ENCODE measurements around the gene GRAMD1C. TPM values are rescaled to one million over a fixed set of nuclear protein-coding genes. Genes with fewer than 3 reads are reported as not detected.

GRAMD1C gene
- total and polyA plus RNA-seq, 2 of the 13 experiments (the other 11 are each of a cell fraction or from before 2014, with no cell fraction given): 0.45 TPM; not detected in 1

GRCh38 chr3:113947372-113948014 lies 108.9 kb downstream of the GRAMD1C start, which contains the start of gene ZDHHC23 (continued):
- TF ChIP-seq ZNF646 (CRISPR knock-in tag; IDR thresholded peaks at IDR 0.05) (no peak), FOXO1 (CRISPR knock-in tag; IDR thresholded peaks at IDR 0.05) (no peak), TMF1 (CRISPR knock-in tag; IDR thresholded peaks at IDR 0.05; ENCODE audit: low read depth) (no peak), E2F2 (CRISPR knock-in tag; IDR thresholded peaks at IDR 0.05; ENCODE audit: borderline replicate concordance) (no peak), ZNF33B (CRISPR knock-in tag; IDR thresholded peaks at IDR 0.05) (no peak), NFAT5 (CRISPR knock-in tag; IDR thresholded peaks at IDR 0.05) (no peak), LRRFIP1 (CRISPR knock-in tag; conservative IDR thresholded peaks at IDR 0.05) (no peak), ELF1 (CRISPR knock-in tag; IDR thresholded peaks at IDR 0.05) (no peak), ZNF317 (CRISPR knock-in tag; IDR thresholded peaks at IDR 0.05) (no peak), ZFP41 (CRISPR knock-in tag; IDR thresholded peaks at IDR 0.05; ENCODE audit: borderline replicate concordance) (no peak), RORA (CRISPR knock-in tag; IDR thresholded peaks at IDR 0.05) (no peak)

Data from HepG2 (cell line).